Measurements from ENCODE around the gene ZNF331. TPM values are rescaled to one million over a fixed set of nuclear protein-coding genes. Genes with fewer than 3 reads are reported as not detected.
A peak's percentile ranks its signal among the peaks of the same experiment; 100 is the strongest.

The ZNF331 gene
- total RNA-seq, 1 experiment from 2014 or later: 12.3 TPM

DNA sequence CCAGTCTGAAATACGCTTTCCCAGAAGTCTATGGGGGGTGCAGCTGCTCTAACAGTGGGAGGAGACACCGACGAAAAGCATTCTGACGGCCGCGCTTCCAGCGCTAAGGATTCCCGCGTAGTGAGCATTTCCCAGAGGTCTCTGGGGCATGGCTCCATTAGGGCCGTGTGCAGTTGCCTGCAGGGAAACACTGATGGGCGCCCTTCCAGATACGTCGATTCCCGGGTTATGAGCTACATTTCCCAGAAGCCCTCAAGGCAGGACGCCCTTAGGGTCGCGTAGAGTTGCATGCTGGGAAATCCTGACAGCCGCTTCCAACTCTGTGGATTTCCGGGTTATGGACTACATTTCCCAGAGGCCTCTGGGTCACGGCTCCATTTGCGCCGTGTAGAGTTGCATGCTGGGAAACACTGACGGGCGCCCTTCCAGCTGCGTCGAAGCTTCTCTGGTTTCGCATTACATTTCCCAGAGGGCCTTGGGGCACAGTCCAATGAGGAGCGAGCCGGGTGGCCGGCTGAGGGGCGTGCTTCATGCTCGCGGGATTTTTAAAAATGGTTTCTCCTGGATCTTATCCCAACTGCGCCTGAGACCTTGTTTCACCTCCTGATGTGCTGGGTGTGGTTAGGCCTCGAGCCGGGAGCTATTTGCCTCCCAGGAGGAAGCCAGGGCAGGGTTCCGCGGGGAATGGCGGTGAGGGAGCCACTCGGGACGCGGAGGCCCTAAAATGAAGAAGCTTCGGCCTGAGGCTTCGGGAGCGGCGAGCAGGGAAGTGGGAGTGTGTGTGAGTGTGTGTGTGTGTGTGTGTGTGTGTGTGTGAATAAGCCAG lies 17.2 kb upstream of the ZNF331 start:
- DNase-seq (ENCODE audit: low read depth): peak; percentile 98

DNA sequence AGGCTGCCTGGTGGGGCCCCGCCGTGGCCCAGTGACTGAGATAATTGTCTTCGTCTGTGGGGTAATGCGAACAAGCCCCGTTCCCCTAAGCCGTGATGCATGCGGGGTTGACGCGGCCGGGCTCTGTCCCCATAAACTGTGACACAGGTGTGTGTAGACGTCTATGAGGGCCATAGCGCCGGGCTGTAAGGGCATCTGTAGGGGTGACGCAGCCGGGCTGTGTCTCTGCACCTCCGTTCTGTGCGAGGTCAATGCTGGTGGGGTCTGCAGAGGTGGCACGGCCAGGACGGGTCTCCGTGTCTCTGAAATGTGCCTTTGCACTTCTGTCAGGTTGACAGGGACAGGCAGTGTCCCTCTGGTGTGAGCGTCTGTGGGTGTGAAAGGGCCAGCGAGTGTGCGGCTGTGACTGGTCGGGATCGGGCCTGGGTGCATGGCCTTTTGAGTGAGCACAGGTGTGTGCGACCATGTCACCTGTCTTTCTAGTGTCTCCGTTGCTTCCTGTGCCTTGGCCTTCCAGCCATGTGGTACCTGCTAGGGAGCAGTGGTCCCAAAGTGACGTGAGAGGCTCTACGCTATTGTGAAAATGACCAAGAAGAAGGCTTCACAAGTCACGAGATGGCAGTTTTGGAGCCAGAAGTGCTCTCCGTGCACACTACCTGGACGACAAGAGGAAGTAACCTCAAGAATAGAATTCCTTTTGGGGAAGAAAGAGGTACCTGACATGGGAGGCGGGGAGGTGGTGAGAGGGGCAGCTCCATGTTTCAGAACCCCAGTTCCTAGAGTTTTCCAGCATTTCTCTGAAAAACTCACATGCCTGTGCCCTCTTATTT lies 16.4 kb upstream of the ZNF331 start:
- DNase-seq (ENCODE audit: low read depth): no peak

DNA sequence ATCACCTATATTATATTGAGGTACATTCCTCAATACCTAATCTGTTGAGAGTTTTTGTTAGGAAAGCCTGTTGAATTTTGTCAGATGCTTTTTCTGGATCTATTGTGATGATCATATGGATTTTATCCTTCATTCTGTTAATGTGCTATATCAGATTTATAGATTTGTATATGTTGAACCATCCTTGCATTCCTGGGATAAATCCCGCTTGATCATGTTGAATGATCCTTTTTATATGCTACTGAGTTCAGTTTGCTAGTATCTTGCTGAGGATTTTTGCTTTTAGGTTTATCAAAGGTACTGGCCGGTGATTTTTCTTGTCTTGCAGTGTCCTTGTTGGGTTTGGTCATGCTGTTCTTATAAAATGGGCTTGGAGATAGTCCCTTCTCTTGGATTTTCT lies 12.0 kb upstream of the ZNF331 start:
- no peak for DNase-seq (ENCODE audit: low read depth)

DNA sequence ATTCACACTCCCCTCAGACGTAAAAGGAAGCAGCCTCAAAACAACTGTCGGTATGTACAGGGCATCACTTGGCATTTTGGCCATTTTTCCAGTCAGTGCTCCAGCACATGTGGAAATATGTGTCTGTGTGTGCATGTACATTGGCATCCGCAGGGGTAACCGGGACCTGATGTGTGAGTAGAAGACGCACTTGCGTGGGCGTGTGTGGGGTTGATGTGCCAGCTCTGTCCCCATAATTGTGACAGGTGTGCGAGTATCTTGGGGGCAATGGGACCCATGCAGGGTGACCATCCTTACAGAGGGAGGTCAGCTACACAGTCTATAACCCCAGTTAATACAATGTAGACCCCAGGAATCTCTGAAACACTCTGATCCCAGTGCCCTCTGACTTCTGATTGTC lies 7.3 kb upstream of the ZNF331 start:
- no peak for DNase-seq (ENCODE audit: low read depth)

DNA sequence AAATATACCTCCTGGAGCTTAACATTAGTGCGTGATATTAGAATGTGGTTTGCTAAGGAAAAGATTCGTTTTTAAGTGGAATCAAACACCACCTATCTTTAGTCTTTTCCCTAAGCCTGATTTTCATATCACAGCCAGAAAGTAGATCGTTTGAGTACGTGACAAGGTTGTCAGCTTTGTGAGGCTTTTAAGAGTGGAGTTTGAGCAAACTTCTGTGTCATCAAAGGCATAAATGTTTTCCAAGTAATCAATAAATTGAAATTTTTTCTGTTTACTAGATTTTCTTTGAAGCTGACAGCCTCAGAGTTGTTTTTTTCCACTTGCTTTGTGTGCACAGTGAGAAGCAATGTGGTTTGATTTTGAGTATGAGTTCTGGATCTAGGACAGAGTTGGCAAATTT lies 6.5 kb upstream of the ZNF331 start:
- DNase-seq (ENCODE audit: low read depth): no peak

DNA sequence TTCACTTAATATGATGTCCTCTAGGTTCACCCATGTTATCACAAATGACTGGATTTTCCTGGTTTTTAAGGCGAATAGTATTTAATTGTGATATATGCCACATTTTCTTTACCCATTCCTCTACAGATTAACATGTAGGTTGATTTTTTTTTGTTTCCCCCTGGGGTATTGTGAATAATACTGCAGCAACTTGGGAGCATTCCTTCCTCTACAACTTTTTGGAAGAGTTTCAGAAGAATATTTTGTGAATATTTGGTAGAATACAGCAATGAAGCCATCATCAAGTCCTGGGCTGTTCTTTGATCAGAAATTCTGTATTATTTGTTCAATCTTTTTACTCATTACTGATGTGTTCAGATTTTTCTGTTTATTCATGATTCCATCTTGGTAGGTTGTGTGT lies 5.6 kb upstream of the ZNF331 start:
- DNase-seq (ENCODE audit: low read depth): no peak

DNA sequence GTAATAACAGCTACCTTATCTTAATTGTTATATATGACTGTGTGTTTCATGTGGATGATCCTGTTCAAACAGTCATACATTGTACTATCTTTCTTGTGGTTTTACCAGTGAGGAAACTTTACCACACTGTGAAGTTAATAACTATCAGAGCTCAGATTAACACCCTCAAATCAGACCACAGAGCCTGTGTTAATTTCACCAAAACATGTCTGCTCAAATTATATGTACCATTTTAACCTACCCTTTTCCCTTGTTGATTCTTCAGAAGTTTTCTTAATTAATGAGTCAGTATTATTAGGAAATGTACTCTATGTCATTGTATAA lies 1.8 kb upstream of the ZNF331 start:
- no peak for DNase-seq (ENCODE audit: low read depth)

DNA sequence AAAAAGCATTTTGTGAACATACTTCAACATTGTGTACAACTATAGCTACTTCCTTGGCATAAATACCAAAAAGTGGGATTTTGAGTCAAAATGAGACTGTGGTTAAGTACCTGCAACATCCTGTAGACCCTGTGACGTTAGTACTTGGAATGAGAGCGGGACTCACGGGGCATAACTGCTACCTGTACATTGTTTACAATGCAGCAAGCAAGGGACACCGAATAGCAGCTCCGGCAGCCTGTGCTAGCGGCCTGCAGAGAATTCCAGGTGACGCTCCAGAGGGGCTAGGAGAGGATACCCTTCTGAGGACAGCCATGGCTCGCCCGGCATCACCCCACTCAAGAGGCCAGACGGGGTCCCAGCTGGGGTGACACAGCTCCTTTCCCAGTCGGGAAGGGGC lies 824 bp upstream of the ZNF331 start:
- no peak for DNase-seq (ENCODE audit: low read depth)

DNA sequence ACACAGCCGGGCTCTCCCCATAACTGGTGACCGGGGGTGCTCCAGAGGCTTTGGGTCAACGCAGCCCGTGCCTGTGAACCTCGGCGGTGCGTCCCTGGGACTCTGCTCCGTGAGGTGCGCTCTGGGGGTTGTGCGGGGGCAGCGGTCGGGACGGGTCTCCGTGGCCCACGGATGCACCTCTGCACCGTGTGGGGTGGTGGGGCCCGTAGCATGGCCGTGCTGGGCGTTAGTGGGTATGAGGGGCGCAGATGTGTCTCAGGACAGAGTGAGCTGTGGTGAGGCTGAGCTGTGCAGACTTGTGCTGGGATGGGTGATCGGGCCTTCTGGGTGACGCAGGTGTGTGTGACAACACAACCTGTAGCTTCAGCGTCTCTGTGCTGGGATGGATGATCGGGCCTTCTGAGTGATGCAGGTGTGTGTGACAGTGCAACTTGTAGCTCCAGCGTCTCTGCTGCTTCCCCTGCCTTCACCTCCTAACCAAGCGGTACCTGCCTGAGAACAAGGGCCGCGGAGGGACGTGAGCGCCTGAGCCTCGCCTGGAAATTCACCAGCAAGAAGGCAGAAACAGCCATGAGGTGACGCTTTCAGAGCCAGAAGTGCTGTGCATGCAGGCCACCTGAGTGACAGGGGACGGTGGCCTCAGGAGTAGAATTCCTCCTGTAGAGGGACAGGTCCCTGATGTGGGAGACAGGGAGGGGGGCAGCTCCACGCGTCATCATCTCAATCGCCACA lies 599 bp downstream of the ZNF331 start:
- no peak for DNase-seq (ENCODE audit: low read depth)

DNA sequence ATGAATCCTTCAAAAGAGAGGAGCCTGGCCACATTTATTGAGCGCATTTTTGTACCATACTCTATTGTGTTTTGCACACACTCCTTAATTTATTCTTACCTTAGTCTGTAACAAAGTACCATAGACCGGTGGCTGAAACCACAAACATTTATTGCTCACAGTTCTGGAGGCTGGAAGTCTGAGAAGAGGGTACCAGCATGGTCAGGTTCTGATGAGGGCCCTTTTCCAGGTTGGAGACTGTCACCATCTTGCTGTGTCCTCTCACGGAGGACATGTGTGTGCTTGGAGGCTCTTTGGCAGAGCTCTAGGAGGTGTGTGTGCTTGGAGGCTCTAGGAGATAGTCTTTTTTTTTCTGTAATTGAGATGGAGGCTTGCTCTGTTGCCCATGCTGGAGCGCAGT lies 2.1 kb downstream of the ZNF331 start:
- no peak for DNase-seq (ENCODE audit: low read depth)

DNA sequence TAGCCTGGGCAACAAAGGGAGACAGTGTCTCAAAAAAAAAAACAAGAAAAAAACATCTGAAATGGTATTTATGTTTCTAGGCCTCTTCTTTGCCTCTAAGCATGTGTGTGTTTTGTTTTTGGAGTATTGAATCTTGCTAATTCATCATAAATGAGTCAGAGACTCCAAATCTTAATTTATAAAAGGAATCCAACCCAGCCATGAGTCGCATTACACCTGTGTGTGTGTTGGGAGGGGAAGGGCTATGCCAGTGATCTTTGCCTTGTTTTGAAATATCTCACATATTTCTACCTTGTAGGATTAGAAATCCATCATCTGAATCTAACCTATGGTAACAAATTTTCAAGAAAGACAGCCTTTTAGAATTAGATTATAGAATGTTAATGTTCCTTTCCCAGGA lies 4.0 kb downstream of the ZNF331 start:
- no peak for DNase-seq (ENCODE audit: low read depth)

DNA sequence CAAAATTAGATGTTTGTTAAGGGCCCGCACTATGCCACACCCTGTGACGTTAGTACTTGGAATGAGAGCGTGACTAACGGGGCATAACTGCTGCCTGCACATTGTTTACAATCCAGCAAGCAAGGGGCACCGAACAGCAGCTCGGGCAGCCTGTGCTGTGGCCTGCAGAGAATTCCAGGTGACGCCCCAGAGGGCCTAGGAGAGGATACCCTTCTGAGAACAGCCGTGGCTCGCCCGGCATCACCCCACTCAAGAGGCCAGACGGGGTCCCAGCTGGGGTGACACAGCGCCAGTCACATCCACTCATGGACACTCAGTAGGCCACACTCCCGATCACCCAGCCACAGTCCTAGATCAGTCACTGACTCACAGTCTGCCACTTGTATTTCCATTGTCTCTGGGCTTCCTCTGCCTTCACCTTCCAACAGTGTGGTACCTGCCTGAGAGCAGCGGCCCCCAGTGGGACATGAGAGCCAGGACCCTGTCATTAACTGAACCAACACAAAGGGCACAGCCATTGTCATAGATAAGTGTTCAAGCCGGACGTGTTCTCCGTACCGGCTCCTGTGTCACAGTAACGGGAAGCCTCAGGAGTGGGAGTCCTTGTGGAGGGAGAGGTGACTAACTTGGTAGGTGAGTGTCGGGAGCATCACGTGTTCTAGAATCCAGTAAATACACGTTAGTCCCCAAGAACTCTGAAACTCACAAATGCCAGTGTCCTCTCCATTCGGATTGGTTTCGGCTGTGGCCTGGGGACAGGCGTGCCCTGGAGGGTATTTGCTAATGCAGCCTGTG lies 7.5 kb downstream of the ZNF331 start:
- DNase-seq (ENCODE audit: low read depth): peak; percentile 34

DNA sequence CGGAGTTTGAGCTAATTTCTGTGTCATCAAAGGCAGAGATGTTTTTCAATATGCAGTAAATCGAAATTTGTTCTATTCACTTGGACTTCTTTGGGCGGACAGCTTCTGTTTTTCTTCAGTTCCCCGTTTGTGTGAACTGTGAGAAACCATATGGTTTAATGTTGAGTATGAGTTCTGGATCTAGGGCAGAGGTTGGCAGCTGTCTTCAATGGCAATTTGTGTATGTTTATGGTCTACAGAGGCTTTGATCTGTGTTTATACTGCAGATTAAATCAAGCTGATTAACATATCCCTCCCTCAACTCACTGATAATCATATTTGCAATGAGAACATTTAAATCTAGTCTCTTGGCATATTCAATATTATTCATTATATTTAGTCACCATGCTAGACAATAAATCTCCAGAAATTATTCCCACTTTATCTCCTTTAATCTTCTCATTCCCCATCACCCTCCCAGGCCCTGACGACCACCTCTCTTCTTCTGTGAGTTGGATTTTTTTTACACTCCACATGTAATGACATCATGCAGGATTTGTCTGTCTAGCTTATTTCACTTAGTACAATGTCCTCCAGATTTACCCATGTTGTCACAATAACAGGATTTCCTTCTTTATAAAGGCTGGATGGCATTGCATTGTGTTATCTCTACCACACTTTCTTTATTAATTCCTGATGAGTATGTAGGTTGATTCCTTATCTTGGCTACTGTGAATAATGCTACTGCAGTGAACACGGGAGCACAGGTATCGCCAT lies 9.0 kb downstream of the ZNF331 start:
- no peak for DNase-seq (ENCODE audit: low read depth)

DNA sequence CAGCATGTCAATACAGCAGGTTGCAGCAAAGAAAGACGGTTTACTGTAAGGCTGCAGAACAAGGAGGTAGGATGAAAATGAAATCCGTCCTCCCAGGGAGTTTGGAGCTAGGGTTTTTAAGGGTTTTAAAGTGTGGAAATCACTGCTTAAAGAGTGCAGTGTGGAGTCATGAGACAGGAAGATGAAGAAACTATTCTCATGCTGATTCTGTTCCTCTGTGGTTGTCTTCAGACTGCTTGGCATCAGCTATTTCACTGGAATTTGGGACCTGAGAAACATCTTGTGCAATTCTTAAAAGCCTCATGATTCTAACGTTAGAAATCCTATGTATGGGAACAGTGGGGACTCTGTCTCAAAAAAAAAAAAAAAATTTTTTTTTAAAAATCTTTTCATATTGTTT lies 11.4 kb downstream of the ZNF331 start:
- DNase-seq (ENCODE audit: low read depth): no peak

DNA sequence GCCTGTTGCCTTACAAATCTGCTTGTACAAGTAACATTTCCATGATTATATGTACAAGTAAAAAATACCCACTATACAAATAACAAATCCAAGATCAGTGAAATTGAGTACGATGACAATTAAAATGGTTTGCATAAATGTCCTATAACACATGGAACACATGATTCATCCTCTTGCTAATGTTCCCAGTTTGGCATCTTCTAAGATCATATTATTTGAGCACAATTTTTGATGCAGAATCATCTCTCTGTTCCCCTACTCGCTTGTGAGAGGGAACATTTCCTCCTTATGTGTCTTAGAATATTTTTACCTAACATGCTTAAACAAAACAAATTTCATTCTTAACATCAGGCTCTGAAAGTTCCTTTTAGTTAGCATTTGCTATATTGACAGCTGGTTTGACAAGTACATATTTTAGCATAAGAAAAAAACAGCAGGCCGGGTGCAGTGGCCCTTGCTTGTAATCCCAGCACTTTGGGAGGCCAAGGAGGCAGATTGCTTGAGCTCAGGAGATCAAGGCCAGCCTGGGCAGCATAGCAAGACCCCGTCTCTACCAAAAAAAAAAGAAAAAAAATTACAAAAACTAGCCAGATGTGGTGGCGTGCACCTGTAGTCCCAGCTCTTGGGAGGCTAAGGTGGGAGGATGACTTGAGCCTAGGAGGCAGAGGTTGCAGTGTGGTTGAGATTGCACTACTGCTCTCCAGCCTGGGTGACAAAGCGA lies 14.2 kb downstream of the ZNF331 start:
- DNase-seq (ENCODE audit: low read depth): no peak

DNA sequence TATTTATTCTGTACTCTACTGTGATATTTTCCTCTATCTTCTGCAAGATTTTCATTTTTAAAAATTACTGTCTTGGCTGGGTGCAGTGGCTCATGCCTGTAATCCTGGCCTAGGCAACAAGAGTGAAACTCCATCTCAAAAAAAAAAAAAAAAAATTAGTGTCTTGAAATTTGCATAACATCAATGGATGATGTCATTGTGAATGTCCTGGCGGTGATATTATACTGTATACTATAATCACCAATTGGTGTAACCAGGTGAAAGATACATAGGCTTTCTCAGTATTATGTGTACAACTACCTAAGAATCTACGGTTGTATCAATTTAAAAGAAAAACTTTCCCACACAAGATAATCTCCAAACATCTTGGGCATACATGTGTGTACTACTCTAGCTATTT lies 15.2 kb downstream of the ZNF331 start:
- no peak for DNase-seq (ENCODE audit: low read depth)

DNA sequence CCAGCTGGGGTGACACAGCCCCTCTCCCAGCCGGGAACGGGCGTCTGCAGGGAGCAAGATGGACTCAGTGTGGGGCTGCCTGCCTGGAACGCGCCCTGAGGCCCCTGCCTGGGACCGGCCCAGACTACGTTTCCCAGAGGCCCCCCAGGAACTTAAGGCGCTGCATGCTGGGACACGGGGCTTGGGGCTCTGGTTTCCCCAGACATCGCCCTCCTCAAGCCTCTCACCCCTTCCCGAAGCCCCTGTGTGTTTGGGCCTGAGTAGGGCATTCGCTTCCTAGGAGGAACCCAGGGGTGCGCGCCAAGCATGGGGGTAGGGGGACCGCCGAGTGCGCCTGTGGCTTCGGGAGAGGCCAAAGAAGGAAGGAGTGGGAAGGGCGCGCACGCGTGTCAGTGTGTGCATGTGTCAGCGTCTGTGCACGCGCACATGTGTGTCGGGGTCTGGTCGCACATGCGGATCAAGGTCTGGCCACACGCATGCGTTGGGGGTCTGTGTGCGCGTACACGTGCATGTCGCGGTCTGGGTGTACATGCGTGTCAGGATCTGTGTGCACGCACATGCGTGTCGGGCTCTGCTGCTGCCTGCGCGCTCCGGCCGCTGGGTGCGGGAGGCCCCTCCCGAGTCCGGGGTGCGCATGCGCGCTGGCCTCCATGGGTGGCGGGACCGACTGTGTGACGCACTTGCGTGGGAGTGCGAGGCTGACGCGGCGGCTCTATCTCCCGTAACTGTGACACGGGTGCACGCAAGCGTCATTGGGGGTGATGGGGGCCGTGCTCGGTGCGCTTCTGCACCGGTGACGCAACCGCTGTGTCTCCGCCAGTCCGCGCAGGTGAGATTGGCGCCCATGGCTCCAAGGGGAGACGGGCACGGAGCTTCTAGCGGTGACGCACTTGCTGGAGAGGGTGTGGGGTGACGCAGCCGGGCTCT lies 16.2 kb downstream of the ZNF331 start:
- peak; percentile 80 for DNase-seq (ENCODE audit: low read depth)

DNA sequence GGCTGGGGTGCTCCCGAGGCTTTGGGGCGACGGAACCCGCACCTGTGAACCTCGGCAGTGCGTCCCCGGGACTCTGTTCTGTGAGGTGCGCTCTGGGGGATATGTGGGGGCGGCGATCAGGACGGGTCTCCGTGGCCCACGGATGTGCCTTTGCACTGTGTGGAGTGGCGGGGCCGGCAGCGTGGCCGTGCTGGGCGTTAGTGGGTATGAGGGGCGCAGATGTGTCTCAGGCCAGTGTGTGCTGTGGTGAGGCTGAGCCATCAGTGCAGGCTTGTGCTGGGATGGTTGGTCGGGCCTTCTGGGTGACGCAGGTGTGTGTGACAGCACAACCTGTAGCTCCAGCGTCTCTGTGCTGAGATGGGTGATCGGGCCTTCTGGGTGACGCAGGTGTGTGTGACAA lies 16.9 kb downstream of the ZNF331 start:
- DNase-seq (ENCODE audit: low read depth): no peak

DNA sequence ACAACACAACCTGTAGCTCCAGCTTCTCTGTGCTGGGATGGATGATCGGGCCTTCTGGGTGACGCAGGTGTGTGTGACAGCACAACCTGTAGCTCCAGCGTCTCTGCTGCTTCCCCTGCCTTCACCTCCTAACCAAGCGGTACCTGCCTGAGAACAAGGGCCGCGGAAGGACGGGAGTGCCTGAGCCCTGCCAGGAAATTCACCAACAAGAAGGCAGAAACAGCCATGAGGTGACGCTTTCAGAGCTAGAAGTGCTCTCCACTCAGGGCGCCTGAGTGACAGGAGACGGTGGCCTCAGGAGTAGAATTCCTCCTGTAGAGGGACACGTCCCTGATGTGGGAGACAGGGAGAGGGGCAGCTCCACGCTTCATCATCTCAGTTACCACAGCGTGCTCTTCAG lies 17.4 kb downstream of the ZNF331 start:
- no peak for DNase-seq (ENCODE audit: low read depth)
